HG03432 (cell line): ENCODE results near the gene PLA2G4A.

Experiments used
- ATAC-seq: cut with Tn5 transposase; IDR thresholded peaks from one replicate; pipeline ENCODE4 v1.9.1; 2021; ENCODE audit warnings: mild to moderate bottlenecking, moderate library complexity; ENCODE audit not compliant: unreplicated experiment

The PLA2G4A gene

GRCh38 chr1:186831168-186831567 is 2.4 kb downstream of the PLA2G4A start:
- ATAC-seq, result no peak

GRCh38 chr1:186834399-186834958 is 5.7 kb downstream of the PLA2G4A start:
- ATAC-seq, result no peak

GRCh38 chr1:186835448-186835847 is 6.7 kb downstream of the PLA2G4A start:
- ATAC-seq, result no peak

GRCh38 chr1:186837806-186838205 is 9.1 kb downstream of the PLA2G4A start:
- no peak for ATAC-seq

GRCh38 chr1:186838380-186839040 is 9.8 kb downstream of the PLA2G4A start:
- no peak for ATAC-seq

GRCh38 chr1:186839041-186839400 is 10.3 kb downstream of the PLA2G4A start:
- peak; percentile 55 for ATAC-seq

GRCh38 chr1:186841599-186841998 is 12.8 kb downstream of the PLA2G4A start:
- ATAC-seq, result no peak

- ATAC-seq, result no peak
Observed at GRCh38 chr1:186842547-186842946, 13.8 kb downstream of the PLA2G4A start.

- no peak for ATAC-seq
Observed at GRCh38 chr1:186843226-186843625, 14.5 kb downstream of the PLA2G4A start.

- ATAC-seq, result no peak
Observed at GRCh38 chr1:186843931-186844330, 15.2 kb downstream of the PLA2G4A start.

GRCh38 chr1:186845576-186846210 is 16.9 kb downstream of the PLA2G4A start:
- ATAC-seq, result no peak

- ATAC-seq, result no peak
Observed at GRCh38 chr1:186848509-186849130, 19.9 kb downstream of the PLA2G4A start.

- ATAC-seq, result peak; percentile 97
Observed at GRCh38 chr1:186849271-186849671, 20.5 kb downstream of the PLA2G4A start.

GRCh38 chr1:186849826-186850225 is 21.1 kb downstream of the PLA2G4A start:
- ATAC-seq, result peak; percentile 55

- ATAC-seq, result no peak
Observed at GRCh38 chr1:186854102-186854501, 25.4 kb downstream of the PLA2G4A start.

- ATAC-seq, result no peak
Observed at GRCh38 chr1:186858923-186859322, 30.2 kb downstream of the PLA2G4A start.

GRCh38 chr1:186859995-186860394 is 31.2 kb downstream of the PLA2G4A start:
- no peak for ATAC-seq

- no peak for ATAC-seq
Observed at GRCh38 chr1:186864296-186864695, 35.5 kb downstream of the PLA2G4A start.

GRCh38 chr1:186865253-186865652 is 36.5 kb downstream of the PLA2G4A start:
- ATAC-seq, result peak; percentile 89

GRCh38 chr1:186865857-186866256 is 37.1 kb downstream of the PLA2G4A start:
- no peak for ATAC-seq

GRCh38 chr1:186869526-186870228 is 40.9 kb downstream of the PLA2G4A start:
- ATAC-seq, result peak; percentile 27
